Neural cell (in vitro differentiated cells): ENCODE data around the gene CD58.

ENCODE experiments used
- EZH2 ChIP-seq: fragments of 200-600, 300-800 bp; shearing (Covaris generic), sonication (generic); IDR thresholded peaks from 2 replicates; pipeline ENCODE4 v1.6.1; 2014; ENCODE audit warnings: antibody characterized with exemption, low read length, borderline replicate concordance, mild to moderate bottlenecking; ENCODE audit not compliant: insufficient read depth, poor library complexity, severe bottlenecking
- TF ChIP-seq, protein P1 (sequence below): IDR thresholded peaks from 2 replicates; pipeline ENCODE4 v1.6.1; 2012; ENCODE audit warnings: borderline replicate concordance

DNA sequence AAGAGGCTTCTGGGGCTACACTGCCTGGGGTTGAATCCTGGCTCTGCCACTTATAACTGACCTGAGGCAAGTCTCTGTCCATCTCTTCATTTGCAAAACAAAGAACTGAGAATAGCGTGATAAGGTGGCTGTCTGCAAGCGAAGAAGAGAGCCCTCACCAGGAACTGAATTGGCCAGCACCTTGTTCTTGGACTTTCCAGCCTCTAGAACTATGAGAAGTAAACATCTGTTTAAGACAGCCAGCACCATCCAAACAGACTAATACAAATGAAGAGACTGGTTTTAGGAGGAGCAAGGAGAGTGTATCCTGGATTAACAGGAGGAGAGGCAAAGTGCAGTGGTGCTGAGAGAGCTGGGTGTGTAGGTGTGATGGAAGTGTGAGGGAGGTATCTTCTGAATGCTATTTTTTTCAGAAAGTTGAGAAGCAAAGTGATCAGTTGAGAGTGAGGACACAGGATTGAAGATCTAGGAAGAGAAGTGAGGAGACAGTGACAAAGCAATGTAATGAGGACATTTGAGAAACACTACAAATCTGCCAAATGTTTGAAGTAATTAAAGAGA lies 59.3 kb downstream of the CD58 start:
- TF ChIP-seq EZH2, result no peak
- TF ChIP-seq, protein P1, sequence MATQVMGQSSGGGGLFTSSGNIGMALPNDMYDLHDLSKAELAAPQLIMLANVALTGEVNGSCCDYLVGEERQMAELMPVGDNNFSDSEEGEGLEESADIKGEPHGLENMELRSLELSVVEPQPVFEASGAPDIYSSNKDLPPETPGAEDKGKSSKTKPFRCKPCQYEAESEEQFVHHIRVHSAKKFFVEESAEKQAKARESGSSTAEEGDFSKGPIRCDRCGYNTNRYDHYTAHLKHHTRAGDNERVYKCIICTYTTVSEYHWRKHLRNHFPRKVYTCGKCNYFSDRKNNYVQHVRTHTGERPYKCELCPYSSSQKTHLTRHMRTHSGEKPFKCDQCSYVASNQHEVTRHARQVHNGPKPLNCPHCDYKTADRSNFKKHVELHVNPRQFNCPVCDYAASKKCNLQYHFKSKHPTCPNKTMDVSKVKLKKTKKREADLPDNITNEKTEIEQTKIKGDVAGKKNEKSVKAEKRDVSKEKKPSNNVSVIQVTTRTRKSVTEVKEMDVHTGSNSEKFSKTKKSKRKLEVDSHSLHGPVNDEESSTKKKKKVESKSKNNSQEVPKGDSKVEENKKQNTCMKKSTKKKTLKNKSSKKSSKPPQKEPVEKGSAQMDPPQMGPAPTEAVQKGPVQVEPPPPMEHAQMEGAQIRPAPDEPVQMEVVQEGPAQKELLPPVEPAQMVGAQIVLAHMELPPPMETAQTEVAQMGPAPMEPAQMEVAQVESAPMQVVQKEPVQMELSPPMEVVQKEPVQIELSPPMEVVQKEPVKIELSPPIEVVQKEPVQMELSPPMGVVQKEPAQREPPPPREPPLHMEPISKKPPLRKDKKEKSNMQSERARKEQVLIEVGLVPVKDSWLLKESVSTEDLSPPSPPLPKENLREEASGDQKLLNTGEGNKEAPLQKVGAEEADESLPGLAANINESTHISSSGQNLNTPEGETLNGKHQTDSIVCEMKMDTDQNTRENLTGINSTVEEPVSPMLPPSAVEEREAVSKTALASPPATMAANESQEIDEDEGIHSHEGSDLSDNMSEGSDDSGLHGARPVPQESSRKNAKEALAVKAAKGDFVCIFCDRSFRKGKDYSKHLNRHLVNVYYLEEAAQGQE, result no peak
